ENCODE results near the gene RAB4A. TPM values are rescaled to one million over a fixed set of nuclear protein-coding genes. Genes with fewer than 3 reads are reported as not detected.
A peak's percentile ranks its signal among the peaks of the same experiment; 100 is the strongest.

The RAB4A gene
- total and polyA plus RNA-seq, 2 of the 8 experiments (the other 6 are each of a cell fraction or from before 2014, with no cell fraction given), result 13.3 to 68.8 TPM

DNA sequence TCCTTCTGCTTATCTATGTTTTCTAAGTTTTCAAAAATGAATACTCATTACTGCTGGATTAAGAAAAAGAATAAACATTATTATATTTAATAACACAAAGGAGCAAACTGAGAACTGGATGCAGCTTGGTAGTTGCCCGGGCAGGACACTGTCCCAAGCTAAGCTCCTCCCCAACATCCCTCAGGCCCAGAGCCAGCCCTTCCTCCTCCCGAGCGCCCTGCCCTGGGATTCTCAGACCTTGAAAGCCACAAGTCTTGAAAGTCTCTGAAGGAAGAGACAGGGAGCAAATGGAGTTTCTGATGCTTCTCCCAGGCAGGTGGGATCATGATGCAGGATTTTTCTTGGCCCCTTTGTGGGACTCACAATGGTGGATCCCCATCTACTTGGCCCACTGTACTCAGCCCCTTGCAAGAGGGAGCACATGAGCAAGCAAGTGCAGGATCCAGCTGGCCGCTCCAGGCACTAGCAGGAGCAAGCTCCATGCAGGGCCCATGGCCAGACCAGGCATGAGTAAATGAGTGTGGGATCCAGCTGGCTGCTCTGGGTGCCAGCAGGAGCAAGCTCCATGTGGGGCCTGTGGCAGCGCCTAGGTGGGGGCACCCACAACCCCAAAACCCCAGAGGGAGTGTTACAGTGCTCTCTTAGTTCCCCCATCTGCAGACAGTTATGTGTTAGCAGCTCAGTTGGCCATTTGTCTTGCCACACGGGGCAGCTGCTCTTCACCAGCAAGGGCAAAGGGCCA is 32.1 kb upstream of the RAB4A start:
- Histone ChIP-seq H2AFZ (ENCODE audit: low read length) (no peak overlapping the region), H3K4me3 (ENCODE audit: extremely low read depth in 1 of 4, insufficient read depth in 2 of 4, low read depth in 3 of 4, low read length in 4 of 4) (no peak overlapping the region), H2AK5ac (ENCODE audit: low read depth, low read length) (0 out of 2 replicates have a peak overlapping the region, but pooled peaks have one; percentile 53), H4K8ac (ENCODE audit: extremely low read depth, insufficient read depth, low read length) (no peak overlapping the region), H2BK15ac (ENCODE audit: low read length) (no peak overlapping the region), H3K56ac (replicated peaks; ENCODE audit: insufficient read length, low read depth, low read length) (no peak overlapping the region), H3K27ac (ENCODE audit: low read depth, low read length) (no peak overlapping the region), H3K4ac (replicated peaks; ENCODE audit: insufficient read length, low read depth, low read length) (no peak overlapping the region), H2BK20ac (ENCODE audit: low read length) (peak overlapping the region; percentile 29; the same call in 1 of the 2 replicates), H3K4me2 (ENCODE audit: insufficient read depth in 1 of 2, low read depth in 2 of 2, low read length in 2 of 2) (no peak overlapping the region), H3K14ac (ENCODE audit: insufficient read length) (no peak overlapping the region), H3K18ac (ENCODE audit: extremely low read depth, low read length) (peak overlapping the region; percentile 76; the same call in 1 of the 2 replicates), H3K23ac (ENCODE audit: insufficient read length) (no peak overlapping the region), H3K79me1 (ENCODE audit: low read depth, low read length) (no peaks in the 10 kb centered on the region), H2BK12ac (ENCODE audit: low read depth, low read length) (peak overlapping the region; percentile 68; the same call in 1 of the 2 replicates), H3K4me1 (replicated peaks in 1 of 4; ENCODE audit: control insufficient read depth in 3 of 4, insufficient read depth in 4 of 4, low read length in 3 of 4) (peaks cover 1 to 10% (median 6%) of the 10 kb centered on the region in 4 experiments; a peak in 3 of 7 replicates), H3K9ac (replicated peaks in 1 of 4; ENCODE audit: extremely low read depth in 1 of 4, low read depth in 3 of 4, low read length in 3 of 4) (no peak overlapping the region), H4K91ac (replicated peaks; ENCODE audit: insufficient read length, low read length) (peak overlapping the region; percentile 94), H2BK120ac (replicated peaks; ENCODE audit: low read depth, low read length) (peak overlapping the region; percentile 55), H3K27me3 (replicated peaks in 1 of 4; ENCODE audit: control insufficient read depth in 3 of 4, extremely low read depth in 1 of 4, insufficient read depth in 3 of 4, low read length in 3 of 4) (no peaks in the 10 kb centered on the region), H2BK5ac (ENCODE audit: low read depth, low read length) (no peak overlapping the region), H3K9me3 (ENCODE audit: insufficient read depth in 2 of 2, low read depth in 1 of 2, low read length in 1 of 2) (0 out of 4 replicates have a peak, but pooled peaks cover 0 to 3% of the 10 kb centered on the region in 2 experiments), H4K20me1 (replicated peaks in 1 of 2; ENCODE audit: control insufficient read depth in 1 of 2, insufficient read depth in 2 of 2, low read length in 2 of 2) (no peaks in the 10 kb centered on the region), H3K79me2 (ENCODE audit: control insufficient read depth in 1 of 2, insufficient read depth in 2 of 2, low read length in 2 of 2) (no peaks in the 10 kb centered on the region), H3K36me3 (ENCODE audit: control insufficient read depth in 2 of 4, insufficient read depth in 4 of 4, low read length in 3 of 4) (no peaks in the 10 kb centered on the region), H4K5ac (ENCODE audit: insufficient read length, low read depth, low read length) (no peak overlapping the region), H3K23me2 (ENCODE audit: low read depth, low read length) (no peaks in the 10 kb centered on the region)
- CTCF ChIA-PET (ENCODE audit: partially characterized antibody), result interaction anchor here (0.6 to 3.0 kb wide), 5 partner anchors 10 to 231 kb away, joined by 3 to 11 read pairs (median 3); no protein-coding TSS in a partner anchor
- WGBS, 2 experiments (ENCODE audit: extremely low coverage in 1 of 2, insufficient coverage in 1 of 2, insufficient read length in 1 of 2, insufficient replicate concordance in 2 of 2, low coverage in 1 of 2, low lambda C conversion rate in 2 of 2, missing lambda C conversion rate in 1 of 2), result 84% methylated on average over 6 of the region's 6 CpGs; no CpG with 5 or more reads in 1 of the 2 experiments
- POLR2A ChIA-PET (ENCODE audit: partially characterized antibody), result no interaction called here
- no peak for FAIRE-seq
- peak in 1 of 2 experiments; percentile 45 for DNase-seq (ENCODE audit: low read depth in 1 of 2, low spot score in 2 of 2)
